K562 (cell line): ENCODE measurements around the gene INKA2. TPM values are rescaled to one million over a fixed set of nuclear protein-coding genes. Genes with fewer than 3 reads are reported as not detected.

ENCODE experiments used
- ARID3A ChIP-seq: IDR thresholded peaks from 2 replicates; pipeline ENCODE4 v1.6.1; 2012; ENCODE audit warnings: low read depth, low read length, improper control_type of control experiment, borderline replicate concordance
- FOXK1 ChIP-seq: sonication (generic); formaldehyde crosslinking; IDR thresholded peaks from 2 replicates; pipeline ENCODE4 v1.8.0; 2022; ENCODE audit warnings: missing genetic modification reagents, mild to moderate bottlenecking, borderline replicate concordance
- JUN ChIP-seq, 2 experiments: sonication (generic) in 1 of 2; formaldehyde crosslinking in 1 of 2; IDR thresholded peaks; 2 replicates each; pipeline versions ENCODE4 v1.6.1 to v1.8.0; 2012 to 2022; ENCODE audit warnings: borderline replicate concordance in 2 of 2, mild to moderate bottlenecking in 2 of 2, improper control_type of control experiment in 1 of 2, low read depth in 1 of 2, low read length in 1 of 2, missing genetic modification reagents in 1 of 2
- NR2C2 ChIP-seq, 2 experiments: fragments of 200-800 bp in 1 of 2; sonication (Bioruptor generic) in 1 of 2; sonication (generic) in 1 of 2; formaldehyde crosslinking in 1 of 2; IDR thresholded peaks; 2 replicates each; pipeline versions ENCODE4 v1.6.1 to v1.8.0; 2016 to 2022; ENCODE audit warnings: mild to moderate bottlenecking in 1 of 2, missing compliant biosample characterization in 1 of 2, missing genetic modification characterization in 1 of 2, missing genetic modification reagents in 1 of 2
- PHF21A ChIP-seq: fragments of 450-650 bp; IDR thresholded peaks from 2 replicates; pipeline ENCODE4 v1.6.1; 2017; ENCODE audit warnings: low read depth, borderline replicate concordance
- POU5F1 ChIP-seq: fragments of 150-350 bp; IDR thresholded peaks from 2 replicates; pipeline ENCODE4 v1.6.1; 2014; ENCODE audit warnings: borderline replicate concordance, low read length, low read depth, mild to moderate bottlenecking; ENCODE audit not compliant: partially characterized antibody
- RBBP5 ChIP-seq: fragments of 200-600 bp; sonication (generic); IDR thresholded peaks from 2 replicates; pipeline ENCODE4 v1.6.1; 2012; ENCODE audit warnings: borderline replicate concordance, mild to moderate bottlenecking, low read length, control low read depth, inconsistent platforms; ENCODE audit not compliant: insufficient read depth, poor library complexity, severe bottlenecking
- SMARCB1 ChIP-seq: IDR thresholded peaks from 2 replicates; pipeline ENCODE4 v1.6.1; 2011; ENCODE audit warnings: improper control_type of control experiment, low read depth; ENCODE audit not compliant: insufficient read length
- polyA plus RNA-seq, 8 experiments: library from polyadenylated mRNA; depleted of rRNA in 4 of 8; stranded (reverse) in 5 of 8; unstranded in 3 of 8; fragments of >200 nt; fragmentation: Nextera tagmentation in 2 of 8; fragmentation: Illumina TruSeq in 1 of 8; extraction: Ambion mirVana in 2 of 8; extraction: Trizol in 1 of 8; gene quantifications; 2 replicates each; pipeline versions ENCODE4 v1.2.1 to v1.2.3, GENCODE V29; 2011 to 2014; ENCODE audit warnings: inconsistent platforms in 1 of 8, missing spikeins in 1 of 8
- total RNA-seq, 7 experiments: library from RNA; depleted of rRNA in 6 of 7; stranded (reverse); fragments of >200 nt in 6 of 7; fragmentation: Illumina TruSeq in 2 of 7; extraction: Trizol in 2 of 7; gene quantifications; 2 replicates each; pipeline versions ENCODE4 v1.2.1 to v1.2.3, GENCODE V29; 2011 to 2021; ENCODE audit warnings: low replicate concordance in 1 of 7
- TF ChIP-seq, protein P1 (sequence below): fragments of 250-450 bp; sonication (Bioruptor Pico); IDR thresholded peaks from 2 replicates; pipeline ENCODE4 v1.8.0; 2022; ENCODE audit warnings: inconsistent platforms, mild to moderate bottlenecking, moderate library complexity, borderline replicate concordance
- TF ChIP-seq, protein P2 (sequence below): fragments of 450-650 bp; formaldehyde crosslinking; IDR thresholded peaks from 2 replicates; pipeline ENCODE4 v1.4.0; 2020; ENCODE audit warnings: mild to moderate bottlenecking, moderate library complexity

The INKA2 gene
- total and polyA plus RNA-seq, 9 of the 15 experiments (the other 6 are each of a cell fraction or from before 2014, with no cell fraction given) = 0.04 to 1.4 (median 0.26) TPM; not detected in 1

- TF ChIP-seq NR2C2 (CRISPR knock-in tag; IDR thresholded peaks at IDR 0.05) (peak; percentile 59; the same call in 1 of the 2 replicates), NR2C2 (tag; IDR thresholded peaks at IDR 0.05) (0 out of 2 replicates have a peak, but pooled peaks have one; percentile 22), FOXK1 (CRISPR knock-in tag) (peak; percentile 98), PHF21A (peak; percentile 85; the same call in 1 of the 2 replicates), ARID3A (no peak), RBBP5 (peak; percentile 64), SMARCB1 (no peak), POU5F1 (no peak), JUN (IDR thresholded peaks at IDR 0.05; ENCODE audit: borderline replicate concordance, low read depth, low read length) (no peak), JUN (CRISPR knock-in tag; IDR thresholded peaks at IDR 0.05; ENCODE audit: borderline replicate concordance) (0 out of 2 replicates have a peak, but pooled peaks have one; percentile 35)
- TF ChIP-seq, protein P1, sequence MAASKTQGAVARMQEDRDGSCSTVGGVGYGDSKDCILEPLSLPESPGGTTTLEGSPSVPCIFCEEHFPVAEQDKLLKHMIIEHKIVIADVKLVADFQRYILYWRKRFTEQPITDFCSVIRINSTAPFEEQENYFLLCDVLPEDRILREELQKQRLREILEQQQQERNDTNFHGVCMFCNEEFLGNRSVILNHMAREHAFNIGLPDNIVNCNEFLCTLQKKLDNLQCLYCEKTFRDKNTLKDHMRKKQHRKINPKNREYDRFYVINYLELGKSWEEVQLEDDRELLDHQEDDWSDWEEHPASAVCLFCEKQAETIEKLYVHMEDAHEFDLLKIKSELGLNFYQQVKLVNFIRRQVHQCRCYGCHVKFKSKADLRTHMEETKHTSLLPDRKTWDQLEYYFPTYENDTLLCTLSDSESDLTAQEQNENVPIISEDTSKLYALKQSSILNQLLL (CRISPR knock-in tag) = no peak
- TF ChIP-seq, protein P2, sequence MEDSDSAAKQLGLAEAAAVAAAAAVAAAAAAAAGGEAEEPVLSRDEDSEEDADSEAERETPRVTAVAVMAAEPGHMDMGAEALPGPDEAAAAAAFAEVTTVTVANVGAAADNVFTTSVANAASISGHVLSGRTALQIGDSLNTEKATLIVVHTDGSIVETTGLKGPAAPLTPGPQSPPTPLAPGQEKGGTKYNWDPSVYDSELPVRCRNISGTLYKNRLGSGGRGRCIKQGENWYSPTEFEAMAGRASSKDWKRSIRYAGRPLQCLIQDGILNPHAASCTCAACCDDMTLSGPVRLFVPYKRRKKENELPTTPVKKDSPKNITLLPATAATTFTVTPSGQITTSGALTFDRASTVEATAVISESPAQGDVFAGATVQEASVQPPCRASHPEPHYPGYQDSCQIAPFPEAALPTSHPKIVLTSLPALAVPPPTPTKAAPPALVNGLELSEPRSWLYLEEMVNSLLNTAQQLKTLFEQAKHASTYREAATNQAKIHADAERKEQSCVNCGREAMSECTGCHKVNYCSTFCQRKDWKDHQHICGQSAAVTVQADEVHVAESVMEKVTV (CRISPR knock-in tag) = no peak
Observed at GRCh38 chr1:111739194-111739924, at the start of gene INKA2 (continued).
